T-cell (primary cell): Measurements from ENCODE around the gene ST8SIA6. TPM values are rescaled to one million over a fixed set of nuclear protein-coding genes. Genes with fewer than 3 reads are reported as not detected.

Experiments
- ATAC-seq, 4 experiments: fragments of 200-7000 bp in 3 of 4; fragments of 150-1000 bp in 1 of 4; cut with Tn5 transposase; replicated peaks in 1 of 4; 1 replicate in 3 of 4; 2 replicates in 1 of 4; pipeline ENCODE4 v1.10.0; 2021; ENCODE audit warnings: moderate library complexity in 3 of 4, mild to moderate bottlenecking in 2 of 4, moderate number of reproducible peaks in 1 of 4
- CTCF ChIA-PET, 2 donors: fragments of 300-600 bp; sonication (Branson Sonifier 250); formaldehyde crosslinking; loops; one replicate each; lab custom pipeline; 2022; ENCODE audit warnings: antibody characterized with exemption in 2 of 2; lab: Charles Lee
- POLR2A ChIA-PET, 2 donors: fragments of 300-600 bp; sonication (Branson Sonifier 250); formaldehyde crosslinking; loops; one replicate each; lab custom pipeline; 2022; ENCODE audit warnings: antibody characterized with exemption in 2 of 2; lab: Charles Lee
- DNase-seq, 35 experiments: peaks; one replicate each; pipeline versions ENCODE4 v3.0.0 to v3.0.0-alpha.2; 2013 to 2023
- H3K27ac ChIP-seq: one replicate; pipeline ENCODE4 v1.5.1; 2013; ENCODE audit warnings: low read length
- H3K27me3 ChIP-seq, 2 experiments: replicated peaks in 1 of 2; 1 replicate in 1 of 2; 2 replicates in 1 of 2; pipeline versions ENCODE4 v1.6.1 to v1.7.0; 2013; ENCODE audit warnings: low read length in 1 of 2, mixed read lengths in 1 of 2; ENCODE audit not compliant: control insufficient read depth in 2 of 2, insufficient read depth in 2 of 2; ENCODE audit errors: extremely low read depth in 1 of 2
- H3K36me3 ChIP-seq, 2 donors: 1 replicate in 1 of 2; 2 replicates in 1 of 2; pipeline versions ENCODE4 v1.6.1 to v1.7.0; 2013; ENCODE audit warnings: low read length in 1 of 2; ENCODE audit not compliant: control insufficient read depth in 2 of 2, insufficient read depth in 1 of 2; ENCODE audit errors: extremely low read depth in 1 of 2
- H3K4me1 ChIP-seq, 2 experiments: 1 replicate in 1 of 2; 2 replicates in 1 of 2; pipeline versions ENCODE4 v1.6.1 to v1.7.0; 2013; ENCODE audit warnings: low read length in 2 of 2, mixed read lengths in 1 of 2; ENCODE audit not compliant: insufficient read depth in 2 of 2, control insufficient read depth in 1 of 2; ENCODE audit errors: extremely low read depth in 1 of 2
- H3K4me3 ChIP-seq, 2 donors: 1 replicate in 1 of 2; 2 replicates in 1 of 2; pipeline versions ENCODE4 v1.5.1 to v1.7.0; 2013; ENCODE audit warnings: mild to moderate bottlenecking in 2 of 2, low read length in 1 of 2, moderate library complexity in 1 of 2; ENCODE audit not compliant: control insufficient read depth in 1 of 2; ENCODE audit errors: extremely low read depth in 1 of 2
- H3K9me3 ChIP-seq: 2 replicates; pipeline ENCODE4 v1.7.0; 2013
- H3K27ac Mint-ChIP-seq, 2 donors: one replicate each; pipeline ENCODE4 v1.8.0; 2020 to 2021; ENCODE audit warnings: mild to moderate bottlenecking in 2 of 2, mixed read lengths in 2 of 2
- H3K27me3 Mint-ChIP-seq, 2 donors: one replicate each; pipeline ENCODE4 v1.8.0; 2021 to 2022; ENCODE audit warnings: mixed read lengths in 2 of 2
- H3K36me3 Mint-ChIP-seq: one replicate; pipeline ENCODE4 v1.8.0; 2021; ENCODE audit warnings: mixed read lengths
- H3K4me1 Mint-ChIP-seq, 3 donors: one replicate each; pipeline ENCODE4 v1.8.0; 2020 to 2022; ENCODE audit warnings: mixed read lengths in 3 of 3, mild to moderate bottlenecking in 1 of 3
- H3K4me3 Mint-ChIP-seq, 3 donors: one replicate each; pipeline ENCODE4 v1.8.0; 2020 to 2022; ENCODE audit warnings: mild to moderate bottlenecking in 3 of 3, mixed read lengths in 3 of 3, moderate library complexity in 3 of 3
- H3K9me3 Mint-ChIP-seq, 3 donors: one replicate each; pipeline ENCODE4 v1.8.0; 2020 to 2022; ENCODE audit warnings: mixed read lengths in 3 of 3
- WGBS: methylation state at CpG from one replicate; pipeline ENCODE4 v1.1.5; 2013; ENCODE audit warnings: missing lambda C conversion rate; ENCODE audit not compliant: insufficient coverage; 5-methylcytosine and 5-hydroxymethylcytosine counted together
- total RNA-seq, 35 experiments: library from RNA in 6 of 35; stranded (reverse) in 6 of 35; fragments of 120-200 nt in 1 of 35; gene quantifications; one replicate each; pipeline versions ENCODE4 v1.2.1 to v1.2.4 and lab custom pipeline; 2013 to 2026

Gene ST8SIA6
- total RNA-seq, 5 donors from 2014 or later (not counting 1 experiment from before 2014, with no cell fraction given) = 0.95 to 4.0 (median 1.7) TPM

GRCh38 chr10:17453373-17454091 is 863 bp downstream of the ST8SIA6 start:
- WGBS = under 1% methylated on average over 53 of the region's 66 CpGs
- peaks cover 4 to 7% (median 5%) of the 10 kb centered on the region in 3 donors for H3K9me3 Mint-ChIP-seq
- Histone ChIP-seq H3K4me1 (peaks cover 16 to 17% of the 10 kb centered on the region in 2 experiments), H3K4me3 (peak overlapping the region; percentile 57 to 87), H3K27me3 (peaks cover 0 to 16% of the 10 kb centered on the region in 2 experiments), H3K27ac (no peak overlapping the region), H3K36me3 (no peaks in the 10 kb centered on the region), H3K9me3 (peaks cover 5% of the 10 kb centered on the region)
- CTCF ChIA-PET = no interaction called here
- ATAC-seq (peak; percentile 60 to 66 (median 64)), DNase-seq (peak in 26 of 35 experiments; percentile 6 to 57 (median 20))
- peaks cover 3 to 5% of the 10 kb centered on the region in 2 donors for H3K27me3 Mint-ChIP-seq
- H3K36me3 Mint-ChIP-seq = peaks cover 5% of the 10 kb centered on the region
- POLR2A ChIA-PET = interaction anchor here (0.6 kb wide), 2 partner anchors 128 to 1023 kb away, joined by 3 to 4 read pairs; no protein-coding TSS in a partner anchor
- H3K4me3 Mint-ChIP-seq = peak overlapping the region; percentile 85 to 90 (median 88)
- peaks cover 9 to 26% (median 18%) of the 10 kb centered on the region in 3 donors for H3K4me1 Mint-ChIP-seq
- H3K27ac Mint-ChIP-seq = no peak overlapping the region

GRCh38 chr10:17453035-17453372 is 1.4 kb downstream of the ST8SIA6 start:
- peaks cover 9 to 26% (median 18%) of the 10 kb centered on the region in 3 donors for H3K4me1 Mint-ChIP-seq
- H3K27me3 Mint-ChIP-seq = peaks cover 0 to 5% of the 10 kb centered on the region in 2 donors
- Histone ChIP-seq H3K27ac (no peak overlapping the region), H3K9me3 (peaks cover 5% of the 10 kb centered on the region), H3K36me3 (no peaks in the 10 kb centered on the region), H3K4me1 (peaks cover 16 to 17% of the 10 kb centered on the region in 2 experiments), H3K27me3 (peaks cover 0 to 16% of the 10 kb centered on the region in 2 experiments), H3K4me3 (peak overlapping the region; percentile 57 to 87)
- ATAC-seq (no peak), DNase-seq (no peak)
- peaks cover 10% of the 10 kb centered on the region for H3K36me3 Mint-ChIP-seq
- peaks cover 4 to 9% (median 9%) of the 10 kb centered on the region in 3 donors for H3K9me3 Mint-ChIP-seq
- ChIA-PET POLR2A (interaction anchor here in 1 of 2 donors (0.5 to 0.6 kb wide), 2 partner anchors 617 to 636 kb away, joined by 3 read pairs; partner anchors contain the start of gene RSU1), CTCF (interaction anchor here in 1 of 2 donors (0.6 kb wide), 1 partner anchor 437 kb away, joined by 5 read pairs; no protein-coding TSS in a partner anchor)
- WGBS = 0% methylated on average over 1 of the region's 7 CpGs
- peak overlapping the region; percentile 85 to 90 (median 88) for H3K4me3 Mint-ChIP-seq
- H3K27ac Mint-ChIP-seq = peak overlapping the region in 1 of 2 donors; percentile 55

GRCh38 chr10:17452060-17452841 is 2.1 kb downstream of the ST8SIA6 start:
- Mint-ChIP-seq H3K4me1 (peaks cover 9 to 26% (median 18%) of the 10 kb centered on the region in 3 donors), H3K27me3 (peaks cover 0 to 5% of the 10 kb centered on the region in 2 donors), H3K9me3 (peaks cover 4 to 11% (median 11%) of the 10 kb centered on the region in 3 donors), H3K27ac (peak overlapping the region; percentile 40 to 62), H3K36me3 (peaks cover 12% of the 10 kb centered on the region), H3K4me3 (peak overlapping the region; percentile 29 to 88 (median 63))
- ChIA-PET POLR2A (interaction anchor here in 1 of 2 donors (0.5 to 0.6 kb wide), 2 partner anchors 616 to 635 kb away, joined by 3 read pairs; partner anchors contain the start of gene RSU1), CTCF (interaction anchor here in 1 of 2 donors (0.6 to 0.8 kb wide), 2 partner anchors 44 to 436 kb away, joined by 4 to 5 read pairs; no protein-coding TSS in a partner anchor)
- ATAC-seq (no peak), DNase-seq (peak in 1 of 35 experiments; percentile 15)
- H3K4me1 ChIP-seq = peaks cover 16 to 17% of the 10 kb centered on the region in 2 experiments
- no peak overlapping the region for H3K4me3 ChIP-seq
- H3K27me3 ChIP-seq = peaks cover 0 to 16% of the 10 kb centered on the region in 2 experiments
- no peaks in the 10 kb centered on the region for H3K36me3 ChIP-seq
- 29% methylated on average over 1 of the region's 6 CpGs for WGBS
- H3K27ac ChIP-seq = no peak overlapping the region
- H3K9me3 ChIP-seq = peaks cover 5% of the 10 kb centered on the region

- Mint-ChIP-seq H3K4me3 (no peak overlapping the region), H3K9me3 (peaks cover 4 to 11% (median 11%) of the 10 kb centered on the region in 3 donors), H3K27ac (no peak overlapping the region), H3K4me1 (peaks cover 9 to 23% (median 18%) of the 10 kb centered on the region in 3 donors), H3K36me3 (peaks cover 12% of the 10 kb centered on the region), H3K27me3 (peaks cover 0 to 4% of the 10 kb centered on the region in 2 donors)
- H3K4me1 ChIP-seq = peaks cover 14 to 16% of the 10 kb centered on the region in 2 experiments
- ATAC-seq (no peak), DNase-seq (no peak)
- peaks cover 5% of the 10 kb centered on the region for H3K9me3 ChIP-seq
- ChIA-PET CTCF (interaction anchor here in 1 of 2 donors (1.4 to 1.7 kb wide), 2 partner anchors 15 to 41 kb away, joined by 4 read pairs; no protein-coding TSS in a partner anchor), POLR2A (no interaction called here)
- H3K27ac ChIP-seq = no peak overlapping the region
- H3K36me3 ChIP-seq = no peaks in the 10 kb centered on the region
- no peak overlapping the region for H3K4me3 ChIP-seq
- 100% methylated on average over 2 of the region's 4 CpGs for WGBS
- H3K27me3 ChIP-seq = peaks cover 0 to 11% of the 10 kb centered on the region in 2 experiments
Measured at GRCh38 chr10:17450024-17450423, 4.4 kb downstream of the ST8SIA6 start.

- peaks cover 6 to 8% of the 10 kb centered on the region in 2 donors for H3K27me3 Mint-ChIP-seq
- Histone ChIP-seq H3K4me1 (peaks cover 0 to 5% of the 10 kb centered on the region in 2 experiments), H3K4me3 (no peak overlapping the region), H3K27me3 (peaks cover 0 to 1% of the 10 kb centered on the region in 2 experiments), H3K9me3 (peaks cover 5% of the 10 kb centered on the region), H3K36me3 (no peaks in the 10 kb centered on the region), H3K27ac (no peak overlapping the region)
- 97% methylated on average over 4 of the region's 5 CpGs for whole genome bisulfite sequencing
- ATAC-seq = no peak
- peaks cover 4 to 11% (median 11%) of the 10 kb centered on the region in 3 donors for H3K9me3 Mint-ChIP-seq
- DNase-seq = no peak
- peaks cover 12% of the 10 kb centered on the region for H3K36me3 Mint-ChIP-seq
- no peak overlapping the region for H3K4me3 Mint-ChIP-seq
- ChIA-PET CTCF (interaction anchor here in 1 of 2 donors (1.5 kb wide), 1 partner anchor 10 kb away, joined by 3 read pairs; no protein-coding TSS in a partner anchor), POLR2A (interaction anchor here in 1 of 2 donors (0.6 kb wide), 1 partner anchor 251 kb away, joined by 3 read pairs; no protein-coding TSS in a partner anchor)
- H3K27ac Mint-ChIP-seq = no peak overlapping the region
- H3K4me1 Mint-ChIP-seq = peaks cover 13 to 14% (median 14%) of the 10 kb centered on the region in 3 donors
Measured at GRCh38 chr10:17445400-17445998, 8.9 kb downstream of the ST8SIA6 start.
